Glomerular visceral epithelial cell (primary cell): ENCODE results near the gene RNU6-9.

Source experiments
- DNase-seq: peaks from one replicate; pipeline ENCODE4 v3.0.0-alpha.2; 2016; ENCODE audit errors: extremely low spot score

Gene RNU6-9

DNA sequence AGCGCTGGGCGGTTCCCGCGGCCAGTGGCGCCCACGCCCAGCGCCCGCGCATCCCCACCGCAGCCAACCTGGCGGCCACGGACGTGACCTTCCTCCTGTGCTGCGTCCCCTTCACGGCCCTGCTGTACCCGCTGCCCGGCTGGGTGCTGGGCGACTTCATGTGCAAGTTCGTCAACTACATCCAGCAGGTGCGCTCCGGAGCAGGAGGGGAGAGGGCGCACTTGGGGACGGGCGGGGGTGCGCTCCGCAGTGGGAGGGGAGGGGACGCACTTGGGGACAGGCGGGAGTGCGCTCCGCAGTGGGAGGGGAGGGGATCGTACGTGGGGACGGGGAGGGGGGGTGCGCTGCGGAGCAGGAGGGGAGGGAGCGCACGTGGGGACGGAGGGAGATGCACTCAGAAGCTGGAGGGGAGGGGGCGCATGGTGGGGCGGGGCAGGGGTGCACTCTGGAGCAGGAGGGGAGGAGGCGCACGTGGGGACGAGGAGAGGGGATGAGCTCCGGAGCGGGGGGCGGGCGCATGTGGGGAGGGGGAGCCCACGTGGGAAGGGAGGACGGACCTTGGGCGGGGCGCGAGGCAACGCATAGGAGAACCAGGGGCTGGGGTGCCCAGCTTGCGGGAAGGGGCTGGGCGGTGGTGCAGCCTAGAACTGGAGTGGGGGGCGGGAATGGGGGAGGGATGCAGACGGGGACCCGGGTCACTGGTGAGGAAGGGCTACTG is 25.4 kb downstream of the RNU6-9 start:
- no peak for DNase-seq

DNA sequence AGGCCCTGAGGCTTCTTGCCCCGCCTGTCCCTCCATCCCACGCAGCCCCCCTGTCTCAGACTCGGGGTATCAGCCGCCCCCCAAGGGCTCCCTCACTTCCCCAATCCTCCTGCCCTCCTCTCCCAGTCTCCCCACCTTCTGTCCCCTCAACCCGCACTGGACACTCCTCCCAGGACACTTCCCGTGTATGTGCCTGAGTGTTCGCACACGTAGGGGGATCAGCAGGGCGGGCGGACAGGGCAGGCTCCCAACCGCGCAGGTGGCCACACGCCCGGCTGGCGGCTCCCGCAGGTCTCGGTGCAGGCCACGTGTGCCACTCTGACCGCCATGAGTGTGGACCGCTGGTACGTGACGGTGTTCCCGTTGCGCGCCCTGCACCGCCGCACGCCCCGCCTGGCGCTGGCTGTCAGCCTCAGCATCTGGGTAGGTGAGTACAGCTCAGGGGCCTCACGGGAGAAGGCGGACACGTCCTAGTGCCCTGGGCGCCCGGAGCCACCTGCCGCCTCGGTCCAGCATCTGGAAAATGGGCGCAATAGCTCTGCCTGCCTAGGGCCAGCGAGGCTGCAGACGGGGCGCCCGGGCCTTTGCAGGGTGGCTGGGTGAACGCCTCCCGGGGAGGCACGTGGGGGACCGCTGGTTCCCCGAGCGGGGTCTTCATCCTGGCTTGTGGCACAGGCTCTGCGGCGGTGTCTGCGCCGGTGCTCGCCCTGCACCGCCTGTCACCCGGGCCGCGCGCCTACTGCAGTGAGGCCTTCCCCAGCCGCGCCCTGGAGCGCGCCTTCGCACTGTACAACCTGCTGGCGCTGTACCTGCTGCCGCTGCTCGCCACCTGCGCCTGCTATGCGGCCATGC is 26.1 kb downstream of the RNU6-9 start:
- DNase-seq = peak; percentile 25

DNA sequence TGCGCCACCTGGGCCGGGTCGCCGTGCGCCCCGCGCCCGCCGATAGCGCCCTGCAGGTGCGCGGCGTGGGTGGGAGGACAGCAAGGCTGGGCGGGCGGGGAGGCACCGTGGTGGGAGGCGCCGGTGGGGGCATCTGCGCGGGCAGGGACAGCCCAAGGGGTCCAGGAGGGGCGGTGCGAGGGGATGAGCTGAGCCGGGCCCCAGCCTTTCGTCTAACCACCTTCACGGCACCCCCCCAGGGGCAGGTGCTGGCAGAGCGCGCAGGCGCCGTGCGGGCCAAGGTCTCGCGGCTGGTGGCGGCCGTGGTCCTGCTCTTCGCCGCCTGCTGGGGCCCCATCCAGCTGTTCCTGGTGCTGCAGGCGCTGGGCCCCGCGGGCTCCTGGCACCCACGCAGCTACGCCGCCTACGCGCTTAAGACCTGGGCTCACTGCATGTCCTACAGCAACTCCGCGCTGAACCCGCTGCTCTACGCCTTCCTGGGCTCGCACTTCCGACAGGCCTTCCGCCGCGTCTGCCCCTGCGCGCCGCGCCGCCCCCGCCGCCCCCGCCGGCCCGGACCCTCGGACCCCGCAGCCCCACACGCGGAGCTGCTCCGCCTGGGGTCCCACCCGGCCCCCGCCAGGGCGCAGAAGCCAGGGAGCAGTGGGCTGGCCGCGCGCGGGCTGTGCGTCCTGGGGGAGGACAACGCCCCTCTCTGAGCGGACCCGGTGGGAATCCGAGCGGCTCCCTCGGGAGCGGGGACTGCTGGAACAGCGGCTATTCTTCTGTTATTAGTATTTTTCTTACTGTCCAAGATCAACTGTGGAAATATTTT is 27.0 kb downstream of the RNU6-9 start:
- no peak for DNase-seq

DNA sequence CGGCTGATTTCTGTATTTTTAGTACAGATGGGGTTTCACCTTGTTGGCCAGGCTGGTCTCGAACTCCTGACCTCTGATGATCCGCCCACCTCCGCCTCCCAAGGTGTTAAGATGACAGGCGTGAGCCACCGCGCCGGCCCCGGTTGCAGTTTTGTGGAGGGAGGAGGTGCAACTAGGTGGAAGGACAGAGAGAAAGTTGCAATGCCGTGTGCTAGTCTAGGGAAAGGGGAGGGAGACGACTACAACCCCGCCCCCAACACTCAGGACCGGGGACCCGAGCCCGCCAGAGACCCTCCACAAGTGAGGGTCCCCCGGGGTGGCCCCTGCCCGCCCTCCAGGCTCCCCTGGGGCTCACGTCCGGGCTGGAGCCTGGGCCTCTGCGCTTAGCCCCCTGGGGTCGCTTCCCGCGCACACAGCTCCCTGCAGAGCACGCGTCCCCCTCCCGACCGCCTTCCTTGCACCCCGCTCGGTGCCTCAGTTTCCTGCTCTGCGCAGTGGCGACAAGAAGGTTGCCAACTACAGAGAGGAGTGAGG is 31.3 kb downstream of the RNU6-9 start:
- DNase-seq = no peak

DNA sequence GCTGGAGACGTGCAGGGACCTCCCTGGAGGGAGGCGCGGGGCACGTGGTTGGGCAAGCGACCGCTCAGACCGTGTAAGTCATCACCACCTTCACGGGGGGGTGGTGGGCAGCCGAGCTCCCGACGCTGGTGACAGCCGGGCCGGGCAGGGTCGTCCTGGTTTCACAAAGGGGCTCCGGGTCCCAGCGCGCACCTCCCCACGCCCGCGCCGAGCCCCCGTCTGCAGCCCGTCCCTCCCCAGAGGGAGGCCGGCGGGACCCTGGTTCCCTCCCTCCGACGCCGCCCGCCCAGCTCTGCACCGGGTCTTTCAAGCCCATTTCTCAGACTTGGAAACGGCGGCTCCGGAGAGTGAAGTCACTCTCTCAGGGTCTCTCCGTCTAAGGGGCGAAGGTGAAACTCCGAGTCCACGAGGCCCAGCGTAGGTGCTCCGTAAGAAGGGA is 31.8 kb downstream of the RNU6-9 start:
- peak; percentile 32 for DNase-seq

DNA sequence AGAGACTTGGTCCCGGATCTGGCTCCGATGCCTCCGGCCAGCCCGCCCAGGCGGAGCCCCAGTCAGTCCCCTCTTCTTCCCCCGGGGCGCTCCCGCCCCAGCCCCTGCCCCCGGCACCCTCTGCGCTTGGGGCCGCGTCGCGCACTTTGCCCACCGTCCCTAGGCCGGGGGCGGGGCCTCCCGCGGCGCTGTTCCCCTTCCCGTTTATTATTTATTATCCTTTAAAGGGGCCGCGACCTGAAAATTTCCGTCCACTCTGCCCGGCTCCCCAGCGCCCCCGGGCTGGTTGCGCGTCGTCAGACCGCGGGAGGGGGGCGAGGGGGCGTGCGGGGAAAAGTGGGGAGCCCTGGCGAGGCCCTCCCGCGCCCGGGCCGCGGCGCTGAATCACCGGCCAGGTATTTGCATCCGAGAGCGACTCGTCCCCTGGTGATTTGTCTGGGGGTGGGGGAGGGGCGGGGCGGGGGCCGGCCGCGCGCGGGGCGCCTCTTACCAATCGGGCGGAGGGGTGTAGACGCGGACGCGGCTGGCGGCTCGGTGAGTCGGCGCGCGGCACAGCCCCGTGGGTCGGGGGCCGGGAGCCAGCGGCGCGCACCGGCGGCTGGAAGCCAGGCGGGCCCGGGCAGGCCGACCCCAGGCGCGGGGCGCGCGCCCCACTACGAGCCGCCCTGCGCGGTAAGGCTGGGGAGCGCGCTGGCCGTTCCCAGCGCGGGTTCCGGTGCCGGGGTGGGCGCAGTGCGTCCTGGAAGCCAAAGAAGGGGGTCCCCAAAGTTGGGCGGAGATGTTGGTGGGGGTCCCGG is 32.4 kb downstream of the RNU6-9 start, which contains the start of gene ARID3A:
Gene ARID3A, plus strand, starts transcription at position 510 of the 797 bp plus-strand sequence. CDS start 3,494 bp downstream, outside the sequence.
- DNase-seq = peak; percentile 84

DNA sequence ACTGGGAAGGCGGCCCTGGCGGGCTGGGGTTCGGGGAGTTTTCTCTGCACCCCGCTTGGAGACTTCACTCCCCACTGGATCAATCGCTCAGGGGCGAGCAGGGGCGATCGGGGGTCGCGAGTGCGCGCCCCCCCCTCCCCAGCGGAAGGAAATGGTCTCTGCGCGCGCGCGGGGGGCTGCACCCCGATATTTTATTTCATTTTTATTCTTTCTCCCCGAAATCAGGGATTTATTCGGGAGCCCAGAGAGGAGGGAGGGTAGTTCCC is 33.0 kb downstream of the RNU6-9 start:
- no peak for DNase-seq

DNA sequence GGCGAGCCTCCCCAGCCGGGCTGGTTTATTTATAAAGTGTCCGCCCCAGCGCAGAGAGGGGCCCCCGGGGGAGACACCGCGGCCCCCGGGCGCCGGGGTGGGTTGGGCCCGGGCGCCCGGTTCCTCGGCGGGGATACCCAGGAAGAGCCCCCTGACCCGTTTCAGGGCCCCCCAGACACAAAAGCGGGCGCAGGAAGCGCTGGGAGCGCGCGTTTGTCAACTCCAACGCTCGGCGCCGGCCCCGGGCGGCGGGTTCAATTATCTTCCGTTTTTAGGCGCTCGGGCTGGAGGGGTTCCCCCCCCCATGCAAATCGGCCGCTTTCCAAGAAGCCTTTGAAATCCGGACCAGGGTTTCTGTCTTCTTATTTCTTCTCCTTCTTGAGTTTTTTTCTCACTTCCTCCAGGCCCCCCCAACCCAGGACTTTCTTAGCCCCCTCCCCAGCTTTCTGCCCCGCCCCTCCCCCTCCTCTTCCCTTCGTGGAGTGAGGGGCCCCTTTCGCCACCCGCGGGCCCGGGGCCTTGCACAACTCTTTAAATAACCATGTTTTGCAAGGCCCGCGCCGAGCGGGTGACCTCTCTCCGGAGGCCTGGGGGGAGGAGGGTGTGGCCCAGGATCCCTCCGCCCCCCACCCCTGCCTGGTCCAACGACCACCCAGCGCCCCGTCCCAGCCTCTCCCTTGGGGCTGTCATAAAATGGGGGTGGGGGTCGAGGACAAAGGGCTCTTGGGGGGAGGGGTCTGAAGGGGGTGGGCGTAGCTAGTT is 33.5 kb downstream of the RNU6-9 start:
- DNase-seq = peak; percentile 37

DNA sequence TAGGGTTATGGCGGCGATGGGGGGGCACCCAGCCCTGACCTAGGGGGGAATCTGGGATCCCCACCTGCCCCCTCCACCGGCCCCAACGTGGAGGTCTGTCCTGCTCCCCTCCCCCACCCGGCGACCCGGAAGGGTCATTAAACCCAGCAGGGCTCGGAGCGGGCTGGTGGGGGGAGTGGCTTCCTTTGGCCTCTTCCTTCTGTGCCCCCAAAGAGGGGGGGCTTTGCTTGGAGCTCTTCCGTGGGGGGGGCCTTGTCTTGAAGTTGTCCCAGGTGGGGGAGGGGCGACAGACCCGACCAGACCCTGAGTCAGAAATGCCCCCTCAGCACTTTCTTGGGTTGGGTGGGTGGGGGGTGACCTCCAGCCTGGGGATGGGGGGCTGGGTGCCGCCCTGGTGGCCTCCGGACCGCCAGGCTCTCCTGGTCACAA is 34.1 kb downstream of the RNU6-9 start:
- DNase-seq = no peak

DNA sequence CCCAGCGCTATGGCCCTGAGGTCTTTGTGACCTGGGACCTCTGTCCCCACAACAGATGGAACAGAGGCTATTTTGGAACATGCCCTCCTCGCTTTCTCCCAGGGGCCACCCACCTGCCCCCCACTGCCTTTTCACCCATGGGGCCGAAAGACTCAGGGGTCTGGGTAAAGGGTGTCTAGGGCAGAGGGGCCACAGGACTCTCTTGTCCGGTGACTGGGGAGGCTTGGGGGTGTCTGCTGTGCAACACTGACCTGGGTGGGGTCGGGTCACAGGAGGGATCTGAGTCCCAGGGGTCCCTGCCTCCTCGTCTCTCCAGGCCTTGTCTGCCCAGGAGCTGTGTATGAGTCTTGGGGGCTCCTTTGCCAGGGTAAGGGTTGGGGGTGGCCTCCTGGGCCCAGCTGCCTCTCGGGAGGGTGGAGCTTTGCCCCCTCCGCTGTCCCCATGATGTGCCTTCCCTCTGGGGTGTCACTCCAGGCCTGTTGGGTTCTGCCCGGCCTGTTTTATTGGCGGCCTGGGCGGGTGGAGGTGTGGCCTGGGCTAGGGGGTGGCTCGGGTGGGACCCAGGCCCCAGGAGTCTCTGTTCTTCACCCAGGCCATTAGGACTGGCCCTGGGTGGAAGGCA is 34.6 kb downstream of the RNU6-9 start:
- DNase-seq = no peak

DNA sequence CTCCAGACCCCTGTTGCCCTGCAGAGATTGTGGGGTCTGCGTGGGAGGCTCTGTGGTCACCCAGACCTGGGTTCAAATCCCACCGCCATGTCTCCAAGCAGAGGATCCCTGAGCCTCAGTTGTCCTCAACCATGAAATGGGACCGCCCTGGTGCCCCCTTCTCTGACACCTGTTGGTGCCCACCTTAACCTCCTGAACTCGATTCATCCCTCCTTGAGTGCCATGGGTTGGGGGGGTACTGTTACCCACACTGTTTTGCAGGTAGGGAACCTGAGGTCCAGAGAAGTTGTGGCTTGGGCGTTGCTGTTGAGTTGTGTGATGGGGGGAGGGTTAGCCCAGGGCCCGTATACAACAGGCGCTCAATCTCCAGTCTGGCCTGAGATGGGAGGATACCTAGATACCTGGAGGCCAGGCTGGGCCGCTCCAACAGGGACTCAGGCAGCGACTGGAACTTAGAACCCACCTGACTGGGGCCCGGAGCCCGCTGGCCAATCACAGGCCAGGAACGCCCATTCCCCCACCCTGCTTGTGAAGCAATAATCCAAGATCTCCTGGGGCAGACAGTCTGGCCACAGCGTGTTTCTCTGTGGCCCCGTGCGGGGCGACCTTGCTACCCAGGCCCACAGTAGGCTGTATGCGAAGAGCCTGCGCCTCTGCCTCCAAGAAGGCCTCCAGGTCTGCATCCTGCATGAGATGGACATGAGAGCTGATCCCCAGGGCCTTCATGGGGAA is 35.4 kb downstream of the RNU6-9 start:
- DNase-seq = no peak

DNA sequence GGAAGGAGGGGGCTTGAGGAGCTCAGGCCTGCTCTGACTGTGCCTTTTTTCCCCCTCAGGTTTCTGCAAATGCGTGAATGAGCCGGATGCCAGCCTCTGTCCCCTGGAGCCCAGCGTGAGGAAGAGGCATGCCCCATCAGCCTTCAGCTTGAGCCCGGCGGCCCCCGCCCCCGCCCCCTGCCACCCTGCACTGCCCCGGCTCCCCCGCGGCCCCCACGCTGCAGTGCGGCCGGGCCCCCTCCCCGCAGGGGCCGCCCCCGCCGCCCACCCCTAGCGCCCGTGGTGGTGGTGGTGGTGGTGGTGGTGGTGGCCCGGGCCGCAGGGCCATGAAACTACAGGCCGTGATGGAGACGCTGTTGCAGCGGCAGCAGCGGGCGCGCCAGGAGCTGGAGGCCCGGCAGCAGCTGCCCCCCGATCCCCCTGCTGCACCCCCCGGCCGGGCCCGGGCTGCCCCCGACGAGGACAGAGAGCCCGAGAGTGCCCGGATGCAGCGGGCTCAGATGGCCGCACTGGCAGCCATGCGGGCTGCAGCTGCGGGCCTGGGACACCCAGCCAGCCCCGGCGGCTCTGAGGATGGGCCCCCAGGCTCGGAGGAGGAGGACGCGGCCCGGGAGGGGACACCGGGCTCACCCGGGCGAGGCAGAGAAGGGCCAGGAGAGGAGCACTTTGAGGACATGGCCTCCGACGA is 36.1 kb downstream of the RNU6-9 start:
- no peak for DNase-seq

DNA sequence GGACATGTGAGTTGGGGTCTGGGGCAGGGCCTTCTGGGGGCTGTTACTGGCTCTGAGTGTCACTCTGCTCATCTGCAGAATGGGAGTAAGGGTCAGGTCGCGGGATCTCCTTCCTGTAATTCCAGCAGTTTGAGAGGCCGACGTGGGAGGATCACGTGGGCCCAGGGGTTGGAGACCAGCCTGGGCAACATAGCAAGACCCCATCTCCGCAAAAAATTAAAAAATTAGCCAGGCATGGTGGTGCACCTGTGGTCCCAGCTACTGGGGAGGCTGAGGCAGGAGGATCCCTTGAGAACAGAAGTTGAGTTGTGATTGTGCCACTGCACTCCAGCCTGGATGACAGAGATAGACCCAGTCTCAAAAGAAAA is 36.6 kb downstream of the RNU6-9 start:
- no peak for DNase-seq

DNA sequence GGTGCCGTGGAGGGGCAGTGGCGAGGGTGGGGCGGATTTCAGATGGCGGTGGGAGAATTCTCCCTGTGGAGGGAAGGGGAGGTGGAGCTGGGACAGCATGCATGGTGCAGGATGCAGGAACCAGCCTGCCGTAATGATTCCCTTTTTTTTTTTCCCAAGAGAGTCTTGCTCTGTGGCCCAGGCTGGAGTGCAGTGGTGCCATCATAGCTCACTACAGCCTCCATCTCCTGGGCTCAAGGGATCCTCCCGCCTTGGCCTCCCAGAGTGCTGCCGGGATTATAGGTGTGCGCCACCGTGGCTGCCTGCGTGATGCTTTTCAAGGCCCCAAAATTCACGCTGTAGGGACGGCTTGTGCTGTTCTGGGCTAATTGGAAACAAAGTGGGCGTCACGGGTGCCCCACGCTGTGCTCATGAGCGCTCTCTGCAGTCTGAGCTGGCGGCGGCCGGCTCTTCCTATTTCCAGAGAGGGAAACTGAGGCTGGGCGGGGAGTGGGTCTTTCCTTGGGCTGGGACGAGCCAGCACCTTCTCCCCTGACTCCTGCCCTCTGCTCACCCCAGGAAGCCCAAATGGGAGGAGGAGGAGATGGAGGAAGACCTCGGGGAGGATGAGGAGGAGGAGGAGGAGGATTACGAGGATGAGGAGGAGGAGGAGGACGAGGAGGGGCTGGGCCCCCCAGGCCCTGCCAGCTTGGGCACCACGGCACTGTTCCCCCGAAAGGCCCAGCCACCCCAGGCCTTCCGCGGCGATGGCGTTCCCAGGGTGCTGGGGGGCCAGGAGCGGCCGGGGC is 38.8 kb downstream of the RNU6-9 start:
- no peak for DNase-seq

DNA sequence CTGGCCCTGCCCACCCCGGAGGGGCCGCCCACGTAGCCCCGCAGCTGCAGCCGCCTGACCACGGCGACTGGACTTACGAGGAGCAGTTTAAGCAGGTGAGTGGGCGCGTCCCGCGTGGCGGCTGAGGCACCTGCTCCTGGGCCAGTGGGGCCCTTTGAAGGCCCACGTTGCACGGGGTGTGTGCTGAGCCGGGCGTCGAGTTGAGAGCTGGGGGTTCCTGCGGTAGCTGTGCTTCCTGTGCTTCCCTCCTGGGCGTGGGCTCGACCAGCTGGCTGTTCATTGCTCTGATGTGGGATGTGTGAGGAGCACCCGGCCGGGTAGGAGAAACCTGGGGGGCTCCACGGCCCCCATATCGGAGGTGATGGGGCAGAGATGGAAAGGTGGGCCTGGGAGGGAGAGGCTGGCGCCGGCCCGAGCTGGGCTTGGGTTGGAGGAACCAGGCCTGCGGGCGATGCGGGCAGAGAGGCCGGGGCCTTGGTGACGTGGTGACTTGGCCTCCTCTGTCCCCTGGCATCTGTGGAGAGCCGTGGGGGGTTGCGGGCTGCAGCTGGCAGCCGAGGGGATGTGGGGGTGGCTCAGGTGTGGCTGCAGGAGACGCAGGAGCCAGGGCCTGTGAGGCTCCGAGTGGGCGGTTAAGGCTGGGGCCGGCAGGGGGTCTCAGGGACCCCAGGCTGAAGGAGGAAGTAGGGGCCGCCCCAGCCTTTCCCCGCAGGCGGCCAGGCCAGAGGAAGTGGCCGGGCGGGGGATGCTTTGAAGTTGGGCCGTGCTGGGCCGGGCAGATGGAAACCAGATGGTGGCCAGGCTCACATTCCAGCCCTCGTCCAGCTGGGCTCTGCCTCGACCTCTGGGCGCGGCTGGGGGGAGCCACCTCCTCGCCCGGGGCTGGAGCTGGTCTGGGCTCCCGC is 39.6 kb downstream of the RNU6-9 start:
- peak; percentile 35 for DNase-seq

DNA sequence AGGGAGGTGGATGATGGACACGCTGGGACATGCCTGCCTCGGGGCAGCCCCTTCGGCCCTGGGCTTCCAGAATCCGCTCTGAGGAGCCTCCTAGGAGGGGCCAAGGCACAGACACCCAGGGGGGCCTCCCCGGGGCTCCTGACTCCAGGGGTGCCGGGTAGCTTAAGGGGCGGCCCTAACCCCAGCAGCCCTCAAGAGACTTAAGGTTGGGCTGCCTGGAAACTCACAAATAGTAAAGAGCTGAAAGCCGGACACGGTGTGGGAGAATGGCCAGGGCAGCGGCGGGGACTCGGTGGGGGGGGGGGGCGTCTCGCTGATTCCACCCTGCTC is 40.2 kb downstream of the RNU6-9 start:
- no peak for DNase-seq

DNA sequence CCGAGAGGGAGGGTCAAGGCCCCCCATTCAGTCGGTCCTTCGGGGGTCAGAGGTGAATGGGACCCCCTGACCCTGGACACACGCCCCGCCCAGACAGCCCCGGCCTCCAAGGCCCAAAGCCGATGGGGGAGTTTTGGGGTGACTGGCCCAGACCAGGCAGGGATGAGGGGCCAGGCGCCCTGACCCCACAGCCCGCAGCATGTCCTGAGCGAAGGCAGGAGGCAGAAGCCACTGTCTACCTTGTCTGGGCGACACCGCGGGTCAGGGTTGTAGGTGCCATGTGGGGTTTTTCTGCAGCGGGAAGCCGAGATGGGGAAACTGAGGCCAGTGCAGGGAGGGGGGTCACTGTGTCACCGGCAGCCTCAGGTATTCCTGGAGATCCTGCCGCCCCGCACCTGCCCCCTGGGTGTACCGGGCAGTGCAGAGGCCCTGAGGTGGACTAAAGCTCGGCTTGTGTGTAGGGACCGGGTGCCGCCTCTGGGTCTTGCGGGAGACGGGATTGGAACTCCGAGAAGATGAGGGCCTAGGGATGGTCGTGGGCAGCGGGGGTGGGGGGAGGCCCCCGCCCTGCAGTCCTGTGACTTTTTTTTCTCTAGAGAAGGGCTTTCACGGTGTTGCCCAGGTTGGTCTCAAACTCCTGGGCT is 41.0 kb downstream of the RNU6-9 start:
- DNase-seq = no peak
